ENCODE measurements around the gene CRIM1.

Gene CRIM1

DNA sequence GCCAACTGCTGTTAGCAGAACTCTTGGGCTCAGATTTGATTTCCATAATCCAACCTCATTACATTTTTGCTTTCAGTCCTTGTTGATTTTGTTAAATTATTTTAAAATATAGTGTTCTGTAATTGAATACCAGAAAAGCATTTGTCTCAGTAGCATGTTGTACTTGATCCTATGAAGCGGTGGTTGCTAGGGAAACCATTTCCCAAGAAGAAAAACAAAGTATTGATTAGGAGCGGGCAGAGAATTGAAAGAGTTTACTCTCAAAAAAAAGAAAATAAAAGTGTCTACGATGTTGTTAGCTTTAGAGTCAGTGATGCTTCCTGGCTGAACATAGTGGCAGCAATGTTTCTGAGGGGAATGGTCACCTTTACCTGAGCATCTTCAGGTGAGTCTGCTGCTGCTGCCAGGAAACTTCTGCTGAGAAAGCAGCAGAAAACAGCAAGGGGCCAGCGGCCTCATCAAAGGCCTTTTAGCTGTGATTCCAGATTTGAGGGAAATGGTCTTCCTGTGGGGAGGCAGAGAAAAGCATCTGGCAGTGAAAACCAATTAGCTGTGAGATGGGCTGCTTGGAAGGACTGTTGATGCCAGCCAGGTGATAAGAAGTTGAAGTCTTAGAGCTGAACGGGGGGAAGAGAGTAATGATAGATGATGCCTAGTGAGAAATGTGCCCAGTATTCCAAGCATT, 37.1 kb downstream of the CRIM1 start:
- no peak overlapping the region for H3K4me3 Mint-ChIP-seq
- H3K36me3 Mint-ChIP-seq (ENCODE audit: low read depth), result peaks cover 5% of the 10 kb centered on the region
- H3K9me3 Mint-ChIP-seq, result no peaks in the 10 kb centered on the region
- no peaks in the 10 kb centered on the region for H3K27me3 Mint-ChIP-seq
- peaks cover 2% of the 10 kb centered on the region for H3K4me1 Mint-ChIP-seq (ENCODE audit: low read depth)
- H3K27ac Mint-ChIP-seq, result no peak overlapping the region

DNA sequence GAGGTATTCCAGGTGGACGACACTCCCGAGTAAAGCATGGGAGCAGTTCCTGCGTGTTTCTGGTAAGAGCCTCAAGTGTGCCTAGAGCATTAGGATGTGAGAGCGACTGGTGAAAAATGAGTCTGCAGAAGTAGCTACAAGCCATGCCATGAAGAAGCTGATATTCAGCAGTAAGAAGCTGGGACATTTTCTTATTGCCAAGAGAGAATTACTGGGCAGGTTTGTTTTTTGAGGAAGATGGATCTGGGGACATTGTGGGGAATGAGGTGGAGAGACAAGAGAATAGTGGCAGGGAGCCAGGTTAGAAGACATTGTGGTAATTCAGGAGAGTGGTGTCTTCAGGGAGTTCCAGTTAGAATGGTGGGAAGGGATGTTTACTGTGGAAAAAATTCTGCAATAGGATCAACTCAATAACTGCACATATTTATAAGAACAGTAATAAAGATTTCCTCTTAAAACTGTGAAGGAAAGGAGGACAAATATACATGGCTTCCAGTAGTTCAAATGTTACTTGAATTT, 38.2 kb downstream of the CRIM1 start:
- Mint-ChIP-seq H3K36me3 (ENCODE audit: low read depth) (peaks cover 5% of the 10 kb centered on the region), H3K4me3 (no peak overlapping the region), H3K27ac (no peak overlapping the region), H3K4me1 (ENCODE audit: low read depth) (no peaks in the 10 kb centered on the region), H3K9me3 (no peaks in the 10 kb centered on the region), H3K27me3 (no peaks in the 10 kb centered on the region)

DNA sequence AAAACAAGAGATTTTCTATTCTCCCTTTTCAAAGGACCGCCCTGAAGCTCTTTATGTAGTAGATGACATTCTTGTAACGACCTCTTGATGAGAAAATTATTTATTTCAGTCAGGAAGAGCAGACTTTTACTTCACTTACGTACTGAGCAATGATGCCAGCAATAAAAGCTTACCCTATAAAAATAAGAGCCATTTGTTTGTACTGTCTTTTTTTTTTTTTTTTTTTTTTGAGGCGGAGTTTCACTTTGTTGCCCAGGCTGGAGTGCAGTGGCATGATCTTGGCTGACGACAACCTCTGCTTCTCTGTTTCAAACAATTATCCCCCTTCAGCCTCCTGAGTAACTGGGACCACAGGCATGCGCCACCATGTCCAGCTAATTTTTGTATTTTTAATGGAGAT, 39.2 kb downstream of the CRIM1 start:
- H3K9me3 Mint-ChIP-seq, result no peaks in the 10 kb centered on the region
- no peaks in the 10 kb centered on the region for H3K4me1 Mint-ChIP-seq (ENCODE audit: low read depth)
- H3K27me3 Mint-ChIP-seq, result no peaks in the 10 kb centered on the region
- H3K36me3 Mint-ChIP-seq (ENCODE audit: low read depth), result peaks cover 5% of the 10 kb centered on the region
- no peak overlapping the region for H3K4me3 Mint-ChIP-seq
- no peak overlapping the region for H3K27ac Mint-ChIP-seq

DNA sequence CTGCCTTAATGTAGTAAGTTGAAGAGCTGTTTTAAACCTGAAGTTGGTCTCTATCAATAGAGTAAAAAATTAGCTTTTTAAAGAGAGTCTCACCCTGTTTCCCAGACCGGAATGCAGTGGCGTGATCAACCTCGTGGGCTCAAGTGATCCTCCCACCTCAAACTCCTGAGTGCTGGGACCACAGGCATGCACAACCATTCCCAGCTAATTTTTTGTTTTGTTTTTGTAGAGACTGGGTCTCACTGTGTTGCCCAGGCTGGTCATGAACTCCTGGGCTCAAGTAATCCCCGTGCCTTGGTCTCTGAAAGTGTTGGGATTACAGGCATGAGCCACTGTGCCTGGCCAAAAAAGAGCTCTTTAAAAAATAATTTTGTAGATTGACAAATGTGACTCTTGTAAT, 40.3 kb downstream of the CRIM1 start:
- Mint-ChIP-seq H3K9me3 (no peaks in the 10 kb centered on the region), H3K36me3 (ENCODE audit: low read depth) (peaks cover 5% of the 10 kb centered on the region), H3K4me1 (ENCODE audit: low read depth) (no peaks in the 10 kb centered on the region)

DNA sequence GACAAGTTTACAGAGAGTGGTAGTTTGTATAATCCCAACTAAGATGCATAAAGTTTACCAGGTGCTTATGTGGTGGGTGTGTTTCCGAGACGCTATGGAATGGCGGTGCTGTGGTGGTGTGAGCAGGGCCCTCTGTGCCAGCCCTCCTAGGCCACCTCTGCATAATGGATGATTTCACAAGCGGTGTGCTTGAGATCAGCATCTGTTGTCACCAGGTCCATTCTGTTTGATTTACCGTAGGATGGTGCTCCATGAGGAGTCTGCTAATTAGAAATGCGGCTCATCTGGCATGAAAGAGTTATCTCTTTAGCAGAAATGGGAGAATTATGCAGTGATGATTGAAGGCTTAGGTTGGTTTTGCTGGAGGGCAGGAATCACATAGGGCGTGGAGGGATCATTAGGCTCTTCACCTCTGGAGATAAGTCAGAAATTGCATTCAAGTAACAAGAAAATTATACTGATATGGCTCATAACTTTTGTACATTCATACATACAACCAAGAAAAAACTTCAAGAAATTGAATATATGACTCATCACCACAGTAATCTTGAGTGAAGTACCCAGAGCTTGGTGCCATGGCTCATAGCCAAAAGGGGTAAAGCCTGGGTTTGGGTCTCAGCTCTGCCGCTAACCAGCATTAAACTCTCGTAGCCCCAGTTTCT, 41.4 kb downstream of the CRIM1 start:
- no peak overlapping the region for H3K27ac Mint-ChIP-seq
- H3K4me3 Mint-ChIP-seq, result no peak overlapping the region
- peaks cover 5% of the 10 kb centered on the region for H3K36me3 Mint-ChIP-seq (ENCODE audit: low read depth)
- H3K27me3 Mint-ChIP-seq, result no peaks in the 10 kb centered on the region
- no peaks in the 10 kb centered on the region for H3K9me3 Mint-ChIP-seq
- no peaks in the 10 kb centered on the region for H3K4me1 Mint-ChIP-seq (ENCODE audit: low read depth)

More for the DNA sequence above, 40.3 kb downstream of the CRIM1 start:
- Mint-ChIP-seq H3K27me3 (no peaks in the 10 kb centered on the region), H3K4me3 (no peak overlapping the region), H3K27ac (no peak overlapping the region)

DNA sequence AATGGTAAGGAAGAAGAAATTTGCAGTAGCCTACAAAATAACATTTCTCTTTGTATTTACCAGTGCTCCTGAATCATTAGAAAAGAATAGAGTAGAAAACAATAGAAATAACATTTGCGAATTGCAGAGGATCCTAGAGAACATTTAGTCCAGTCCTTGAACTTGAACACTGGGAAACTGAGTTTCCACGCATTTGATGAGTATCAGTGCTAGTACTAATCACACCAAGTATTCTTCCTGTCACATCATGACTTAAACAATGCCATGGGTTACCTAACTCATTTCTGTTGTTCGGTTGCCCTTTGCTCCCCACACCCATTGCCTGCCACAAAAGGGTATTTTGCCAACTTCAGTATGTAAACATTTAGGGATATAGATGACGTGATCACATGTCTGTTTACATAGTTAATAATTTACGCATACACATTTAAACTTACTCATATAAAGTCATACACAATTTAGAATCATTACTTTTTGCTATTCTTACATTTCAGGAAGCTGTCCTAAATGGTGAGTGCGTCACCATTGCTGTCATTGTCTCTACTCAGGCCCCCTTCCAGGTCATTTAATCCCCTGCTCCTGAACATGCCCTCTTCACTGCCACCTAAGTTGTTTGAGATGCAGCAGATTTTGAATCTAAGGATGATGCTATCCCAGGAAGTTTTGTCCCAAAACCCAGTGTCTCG, 42.3 kb downstream of the CRIM1 start:
- H3K36me3 Mint-ChIP-seq (ENCODE audit: low read depth), result peaks cover 5% of the 10 kb centered on the region

DNA sequence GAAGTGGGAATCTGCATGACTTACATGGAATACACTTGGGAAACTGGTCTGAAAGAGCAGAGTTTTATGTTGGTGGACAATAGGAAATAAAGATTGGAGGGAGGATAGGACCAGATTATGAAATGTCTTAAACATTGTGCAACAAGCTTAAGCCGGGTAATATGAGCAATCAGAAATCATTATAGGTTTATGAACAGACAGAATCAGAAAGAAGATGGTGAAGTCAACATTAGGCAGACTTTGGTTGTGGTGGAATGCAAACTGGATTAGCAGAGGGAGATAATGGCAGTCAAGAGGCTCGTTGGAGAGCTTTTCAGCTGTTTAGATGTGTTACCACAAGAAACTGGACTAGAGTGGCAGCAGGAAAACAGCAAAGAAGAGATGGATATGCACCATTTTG, 43.5 kb downstream of the CRIM1 start:
- Mint-ChIP-seq H3K27me3 (no peaks in the 10 kb centered on the region), H3K4me3 (no peak overlapping the region), H3K36me3 (ENCODE audit: low read depth) (peaks cover 5% of the 10 kb centered on the region), H3K9me3 (no peaks in the 10 kb centered on the region), H3K27ac (no peak overlapping the region), H3K4me1 (ENCODE audit: low read depth) (no peaks in the 10 kb centered on the region)

More for the DNA sequence above, 42.3 kb downstream of the CRIM1 start:
- Mint-ChIP-seq H3K4me1 (ENCODE audit: low read depth) (no peaks in the 10 kb centered on the region), H3K27me3 (no peaks in the 10 kb centered on the region), H3K4me3 (no peak overlapping the region), H3K27ac (no peak overlapping the region), H3K9me3 (no peaks in the 10 kb centered on the region)

DNA sequence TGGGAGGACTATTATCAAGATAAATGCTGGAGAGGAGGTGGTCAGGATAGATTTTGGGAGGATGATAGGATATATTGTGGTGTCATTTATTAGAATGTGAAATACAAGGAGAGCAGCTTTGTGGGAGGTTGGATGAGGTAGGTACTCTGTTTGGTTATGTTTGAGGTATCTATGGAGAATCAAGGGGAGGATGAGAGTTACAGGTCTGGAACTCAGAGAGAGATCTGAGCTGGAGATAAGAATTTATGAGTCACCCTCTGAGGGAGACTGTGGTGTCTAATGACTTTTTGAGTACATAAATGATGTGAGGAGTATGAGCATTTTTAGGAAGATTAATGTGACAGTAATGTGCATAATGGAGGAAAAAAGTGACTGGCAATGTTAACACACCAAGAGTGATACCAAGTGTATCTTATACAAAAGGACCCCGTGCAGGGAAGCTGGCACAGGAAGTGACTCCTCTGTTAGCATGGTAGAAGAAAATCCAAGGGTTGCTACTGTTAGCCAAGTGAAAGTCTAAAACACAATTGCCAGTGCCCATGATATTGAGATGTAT, 48.2 kb downstream of the CRIM1 start:
- Mint-ChIP-seq H3K4me3 (no peak overlapping the region), H3K36me3 (ENCODE audit: low read depth) (no peaks in the 10 kb centered on the region), H3K27ac (no peak overlapping the region), H3K9me3 (no peaks in the 10 kb centered on the region), H3K27me3 (no peaks in the 10 kb centered on the region), H3K4me1 (ENCODE audit: low read depth) (no peaks in the 10 kb centered on the region)

DNA sequence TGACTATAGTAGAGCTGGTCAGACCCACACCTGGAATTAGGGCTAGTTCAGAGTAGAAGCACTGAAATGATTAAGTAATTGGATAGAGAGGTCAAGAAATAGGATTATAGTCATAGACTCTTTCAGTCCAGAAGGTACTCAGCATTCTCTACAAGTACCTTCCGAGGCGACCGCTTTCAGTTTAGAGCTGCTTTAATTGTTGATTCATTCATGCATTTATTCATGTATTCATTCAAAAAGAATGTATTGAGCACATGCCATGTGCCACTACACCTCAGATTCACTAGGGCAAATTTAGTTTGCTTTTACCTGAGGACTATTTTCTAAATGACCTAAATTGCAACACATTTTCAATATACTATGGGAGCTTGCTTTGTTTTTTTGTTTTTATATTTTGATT, 48.7 kb downstream of the CRIM1 start:
- H3K36me3 Mint-ChIP-seq (ENCODE audit: low read depth), result no peaks in the 10 kb centered on the region
- H3K4me1 Mint-ChIP-seq (ENCODE audit: low read depth), result no peaks in the 10 kb centered on the region
- no peaks in the 10 kb centered on the region for H3K9me3 Mint-ChIP-seq
- H3K4me3 Mint-ChIP-seq, result no peak overlapping the region
- H3K27ac Mint-ChIP-seq, result no peak overlapping the region
- H3K27me3 Mint-ChIP-seq, result no peaks in the 10 kb centered on the region

DNA sequence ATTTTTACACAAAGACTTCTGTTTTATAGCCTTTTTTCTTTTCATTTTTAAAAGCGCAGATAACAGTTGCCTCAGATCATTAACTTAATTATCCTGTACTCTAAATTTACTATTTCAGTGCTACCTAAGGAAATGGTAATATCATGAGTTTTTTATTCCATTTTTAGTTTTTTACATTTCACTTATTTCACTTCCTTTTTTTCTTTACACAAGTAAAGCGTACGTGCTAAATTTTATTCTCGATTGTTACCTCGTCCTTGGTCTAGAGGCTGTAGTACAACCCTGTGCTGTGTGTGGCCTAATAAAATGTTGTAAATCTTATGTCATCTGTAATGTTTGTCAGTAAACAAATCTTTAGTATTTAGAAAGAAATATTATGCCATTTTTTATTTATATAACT, 49.2 kb downstream of the CRIM1 start:
- H3K4me3 Mint-ChIP-seq, result no peak overlapping the region
- no peaks in the 10 kb centered on the region for H3K27me3 Mint-ChIP-seq
- H3K36me3 Mint-ChIP-seq (ENCODE audit: low read depth), result no peaks in the 10 kb centered on the region
- no peaks in the 10 kb centered on the region for H3K9me3 Mint-ChIP-seq
- H3K4me1 Mint-ChIP-seq (ENCODE audit: low read depth), result no peaks in the 10 kb centered on the region
- H3K27ac Mint-ChIP-seq, result no peak overlapping the region

DNA sequence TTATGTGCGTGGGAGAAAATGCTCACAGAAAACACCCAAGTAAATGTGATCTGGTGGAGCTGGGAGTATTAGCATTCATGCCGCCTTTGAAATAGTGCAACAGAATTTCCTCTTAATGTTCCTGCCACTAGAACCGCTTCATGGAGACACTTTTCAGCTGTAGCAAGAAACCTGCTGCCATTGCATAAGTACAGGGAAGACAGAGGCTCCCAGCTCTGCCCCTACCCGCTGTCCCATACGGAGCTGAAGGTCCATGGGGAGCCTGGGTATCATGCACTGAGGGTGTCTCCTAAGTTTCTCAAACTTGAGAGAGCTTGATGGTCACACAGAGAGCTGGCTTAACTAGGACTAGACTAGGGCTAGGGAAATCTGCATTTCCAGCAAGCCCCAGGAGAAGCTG, 49.6 kb downstream of the CRIM1 start:
- Mint-ChIP-seq H3K27ac (no peak overlapping the region), H3K36me3 (ENCODE audit: low read depth) (no peaks in the 10 kb centered on the region), H3K4me1 (ENCODE audit: low read depth) (no peaks in the 10 kb centered on the region), H3K4me3 (no peak overlapping the region), H3K27me3 (no peaks in the 10 kb centered on the region), H3K9me3 (no peaks in the 10 kb centered on the region)

DNA sequence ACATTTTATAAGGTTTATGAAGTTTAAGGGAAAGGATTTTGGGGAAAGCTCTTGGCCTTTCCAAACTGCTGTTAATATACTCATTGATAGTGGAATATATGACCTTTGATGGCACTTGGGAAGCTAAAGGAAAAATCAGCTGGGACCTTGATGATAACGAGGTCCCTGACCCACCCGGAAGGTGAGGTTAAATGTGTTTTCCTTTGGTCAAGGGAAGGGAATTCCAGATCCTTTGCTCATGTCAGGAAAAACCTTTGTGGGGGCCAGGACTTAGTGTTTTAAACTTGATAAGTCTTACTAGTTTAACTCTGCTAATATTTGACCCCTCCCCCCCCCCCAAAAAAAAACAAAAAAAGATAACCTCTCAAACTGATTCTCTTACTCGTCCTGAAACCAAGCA, 50.7 kb downstream of the CRIM1 start:
- H3K36me3 Mint-ChIP-seq (ENCODE audit: low read depth), result no peaks in the 10 kb centered on the region
- no peak overlapping the region for H3K27ac Mint-ChIP-seq
- no peaks in the 10 kb centered on the region for H3K4me1 Mint-ChIP-seq (ENCODE audit: low read depth)
- H3K9me3 Mint-ChIP-seq, result no peaks in the 10 kb centered on the region
- no peaks in the 10 kb centered on the region for H3K27me3 Mint-ChIP-seq
- H3K4me3 Mint-ChIP-seq, result no peak overlapping the region

DNA sequence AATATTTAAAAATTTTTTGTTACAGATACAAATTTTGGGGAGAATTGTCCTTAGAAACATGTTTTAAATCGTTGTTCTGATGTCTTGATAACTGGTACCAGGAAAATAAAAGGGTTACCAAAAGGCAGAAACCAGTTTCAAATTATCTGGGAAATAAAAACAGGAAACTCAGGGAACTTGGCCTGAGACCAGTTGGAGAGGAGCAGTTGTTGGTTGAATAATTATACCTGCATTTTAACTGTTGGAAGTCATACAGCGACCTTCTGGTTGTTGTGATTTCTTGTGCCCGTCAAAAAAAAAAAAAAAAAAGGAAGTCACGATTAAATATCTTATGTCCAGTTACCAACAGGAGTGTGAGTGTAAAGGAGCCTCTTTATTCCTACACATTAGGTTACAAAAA, 51.8 kb downstream of the CRIM1 start:
- H3K4me3 Mint-ChIP-seq, result no peak overlapping the region
- H3K36me3 Mint-ChIP-seq (ENCODE audit: low read depth), result no peaks in the 10 kb centered on the region
- no peaks in the 10 kb centered on the region for H3K27me3 Mint-ChIP-seq
- H3K9me3 Mint-ChIP-seq, result no peaks in the 10 kb centered on the region
- no peaks in the 10 kb centered on the region for H3K4me1 Mint-ChIP-seq (ENCODE audit: low read depth)
- no peak overlapping the region for H3K27ac Mint-ChIP-seq

DNA sequence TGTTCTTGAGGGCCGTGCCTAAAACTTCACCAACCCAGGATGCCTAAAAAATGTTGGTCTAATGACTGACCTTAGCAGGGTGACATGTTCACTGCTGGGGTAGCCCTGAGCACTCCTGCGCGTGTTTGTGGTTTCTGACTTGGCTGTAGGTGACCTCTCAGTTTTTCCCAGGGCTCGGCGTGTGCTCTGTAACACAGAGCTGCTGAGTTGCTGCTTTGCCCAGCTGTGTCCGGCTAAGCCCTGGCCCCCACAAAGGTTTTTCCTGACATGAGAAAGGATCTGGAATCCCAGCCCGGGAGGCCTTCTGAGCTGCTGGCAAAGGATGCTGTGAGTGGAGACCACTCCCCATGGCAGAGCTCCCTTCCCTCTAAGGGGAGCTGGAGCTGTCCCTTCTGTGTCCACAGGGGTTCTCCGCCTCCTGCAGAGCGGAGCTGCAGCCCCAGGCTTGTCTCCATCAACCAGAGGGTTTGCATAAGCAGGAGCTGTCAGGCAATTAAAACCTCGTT, 52.7 kb downstream of the CRIM1 start:
- no peak overlapping the region for H3K27ac Mint-ChIP-seq
- no peaks in the 10 kb centered on the region for H3K4me1 Mint-ChIP-seq (ENCODE audit: low read depth)
- no peaks in the 10 kb centered on the region for H3K27me3 Mint-ChIP-seq
- H3K9me3 Mint-ChIP-seq, result no peaks in the 10 kb centered on the region
- no peaks in the 10 kb centered on the region for H3K36me3 Mint-ChIP-seq (ENCODE audit: low read depth)
- H3K4me3 Mint-ChIP-seq, result no peak overlapping the region

DNA sequence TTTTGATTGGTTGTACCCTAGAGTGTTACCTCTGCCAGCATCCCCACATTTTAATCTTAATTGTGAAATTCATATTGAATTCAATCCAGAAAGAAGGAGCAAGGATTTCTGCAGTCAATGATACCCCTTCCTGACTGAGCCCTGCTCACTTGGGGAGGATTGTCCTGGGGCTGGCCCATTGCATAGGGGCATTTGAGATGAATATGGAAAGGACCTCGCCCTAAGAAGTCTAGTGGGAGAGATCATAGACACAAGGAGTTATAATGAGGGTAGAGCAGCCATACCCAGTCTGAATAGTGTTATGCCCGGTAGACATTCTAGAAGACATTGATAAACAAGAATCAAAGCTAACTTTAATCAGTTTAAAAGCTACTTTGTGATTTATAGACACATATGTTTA, 53.8 kb downstream of the CRIM1 start:
- H3K9me3 Mint-ChIP-seq, result no peaks in the 10 kb centered on the region
- H3K36me3 Mint-ChIP-seq (ENCODE audit: low read depth), result no peaks in the 10 kb centered on the region

More for the DNA sequence above, 53.8 kb downstream of the CRIM1 start:
- H3K27me3 Mint-ChIP-seq, result no peaks in the 10 kb centered on the region
- H3K4me3 Mint-ChIP-seq, result no peak overlapping the region
- H3K27ac Mint-ChIP-seq, result no peak overlapping the region
- H3K4me1 Mint-ChIP-seq (ENCODE audit: low read depth), result no peaks in the 10 kb centered on the region

Data from stimulated activated naive CD8-positive, alpha-beta T cell treated with anti-CD3 and anti-CD28 coated beads, Interleukin-15, Interleukin-2, amounts not matched to agents 100 ng/mL and 50 ng/mL, for 24 hours (primary cell).